PFSK-1 (cell line): Measurements from ENCODE around the gene MCRS1.

ENCODE experiments used
- FOXP2 ChIP-seq: optimal IDR thresholded peaks from 2 replicates; pipeline ENCODE3; 2011; ENCODE audit warnings: borderline replicate concordance, control low read depth, inconsistent platforms; ENCODE audit not compliant: insufficient read depth; ENCODE audit errors: extremely low read length, extremely low read depth
- POLR2AphosphoS5 ChIP-seq: IDR thresholded peaks from 2 replicates; pipeline ENCODE4 v1.6.1; 2012; ENCODE audit warnings: low read depth, mild to moderate bottlenecking, control low read depth, low read length, moderate library complexity
- REST ChIP-seq, 2 experiments: IDR thresholded peaks; 2 replicates each; pipeline versions ENCODE4 v1.6.1 to v1.8.0; 2011 to 2012; ENCODE audit warnings: low read depth in 2 of 2, low read length in 2 of 2, control low read depth in 1 of 2, inconsistent platforms in 1 of 2, mild to moderate bottlenecking in 1 of 2, moderate library complexity in 1 of 2; ENCODE audit not compliant: insufficient read depth in 1 of 2
- SIN3A ChIP-seq: IDR thresholded peaks from 2 replicates; pipeline ENCODE4 v1.6.1; 2012; ENCODE audit warnings: mild to moderate bottlenecking, low read length, moderate library complexity, borderline replicate concordance; ENCODE audit not compliant: insufficient read depth
- TAF1 ChIP-seq: IDR thresholded peaks from 2 replicates; pipeline ENCODE4 v1.6.1; 2012; ENCODE audit warnings: low read length, control low read depth, borderline replicate concordance; ENCODE audit not compliant: insufficient read depth

- TF ChIP-seq TAF1 (no peak), POLR2AphosphoS5 (no peak), SIN3A (no peak), REST (IDR thresholded peaks at IDR 0.05; ENCODE audit: insufficient read depth in 1 of 2, low read depth in 2 of 2, low read length in 2 of 2) (no peak), FOXP2 (no peak)
These were observed 19.5 kb downstream of the MCRS1 start for GRCh38 chr12:49548481-49548821.
